A549 treated with AZD9567 at 1 μM for 4 hours (cell line): Measurements from ENCODE around the gene DBX1. TPM values are rescaled to one million over a fixed set of nuclear protein-coding genes. Genes with fewer than 3 reads are reported as not detected.

Experiments
- total RNA-seq: library from RNA; stranded (reverse); fragments of 200-300 nt; extraction: Qiagen RNA extraction; gene quantifications from 5 replicates; pipeline ENCODE4 v1.2.3, GENCODE V29; 2022; ENCODE audit not compliant: insufficient read depth

DBX1 gene, protein sequence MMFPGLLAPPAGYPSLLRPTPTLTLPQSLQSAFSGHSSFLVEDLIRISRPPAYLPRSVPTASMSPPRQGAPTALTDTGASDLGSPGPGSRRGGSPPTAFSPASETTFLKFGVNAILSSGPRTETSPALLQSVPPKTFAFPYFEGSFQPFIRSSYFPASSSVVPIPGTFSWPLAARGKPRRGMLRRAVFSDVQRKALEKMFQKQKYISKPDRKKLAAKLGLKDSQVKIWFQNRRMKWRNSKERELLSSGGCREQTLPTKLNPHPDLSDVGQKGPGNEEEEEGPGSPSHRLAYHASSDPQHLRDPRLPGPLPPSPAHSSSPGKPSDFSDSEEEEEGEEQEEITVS
- total RNA-seq: not detected in 5 replicates

DNA sequence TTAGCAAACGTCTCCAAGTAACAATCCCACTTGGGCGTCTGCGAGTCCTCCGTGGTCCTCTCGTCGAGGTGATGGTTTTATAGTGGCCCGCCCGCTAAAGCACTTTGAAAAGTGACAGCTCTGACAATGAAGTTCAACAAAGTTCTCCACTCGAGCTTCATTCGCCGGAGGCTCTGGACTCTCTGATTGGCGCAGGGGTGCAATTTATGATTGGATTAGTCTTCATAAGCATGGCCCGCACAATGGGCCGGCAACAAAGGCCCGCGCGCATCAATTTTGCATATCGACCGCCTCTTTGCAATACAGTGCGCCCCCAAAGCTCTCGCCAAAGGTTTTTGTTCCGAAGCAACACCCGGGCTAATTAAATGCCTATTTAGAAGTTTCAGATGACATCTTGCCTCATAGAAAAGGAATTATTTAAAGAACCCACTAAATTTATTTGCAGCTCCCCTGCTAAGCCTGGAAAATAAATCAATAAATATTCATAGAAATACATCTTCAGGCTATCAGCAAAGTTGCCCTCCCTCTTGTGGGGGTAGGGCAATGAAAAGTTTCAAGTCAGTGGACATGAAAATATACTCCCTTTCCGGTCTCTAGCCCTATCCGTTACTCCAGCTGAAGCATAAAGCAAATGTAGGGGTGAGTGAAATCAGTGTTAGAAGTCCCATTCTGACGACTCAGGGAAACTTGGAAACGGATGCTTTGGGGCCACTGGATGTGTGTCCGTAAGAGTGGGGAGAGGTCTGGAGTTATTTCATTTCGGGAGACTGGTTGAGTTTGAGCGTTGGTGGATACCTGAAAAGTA, at the start of gene DBX1:
TSS of gene DBX1 (minus strand) at position 51 of the 805 bp plus-strand sequence. CDS start 151 bp downstream, outside the sequence.

Other genes starting within 250 kb of the DBX1 start
- 177 to 187 TPM (median 180 TPM) in 5 replicates for gene HTATIP2, start 203.2 kb upstream of the DBX1 start, total RNA-seq
- 26.5 to 31.9 TPM (median 30.1 TPM) in 5 replicates for gene PRMT3, start 227.2 kb upstream of the DBX1 start, total RNA-seq